Activated naive CD4-positive, alpha-beta T cell treated with anti-CD3 and anti-CD28 coated beads, Interleukin-2, amount 50 U/mL, for 72 hours (primary cell): ENCODE results near the gene ZER1. TPM values are rescaled to one million over a fixed set of nuclear protein-coding genes. Genes with fewer than 3 reads are reported as not detected.
"Not testable (repeated sequence)": the region's sequence is repeated elsewhere in the genome, so short reads cannot be mapped to it uniquely, and the experiment has no call there.

Experiments used
- ATAC-seq, 2 donors: fragments of 150-1000 bp; cut with Tn5 transposase; 2 replicates each; pipeline ENCODE4 v1.10.0; 2021; ENCODE audit warnings: mild to moderate bottlenecking in 2 of 2, moderate library complexity in 2 of 2
- DNase-seq, 2 donors: peaks; one replicate each; pipeline ENCODE4 v3.0.0; 2021 to 2022; ENCODE audit warnings: low spot score in 2 of 2
- H3K27ac Mint-ChIP-seq, 2 donors: one replicate each; pipeline ENCODE4 v1.8.0; 2022; ENCODE audit warnings: mild to moderate bottlenecking in 2 of 2, mixed read lengths in 2 of 2
- H3K36me3 Mint-ChIP-seq, 2 donors: one replicate each; pipeline ENCODE4 v1.8.0; 2022; ENCODE audit warnings: mixed read lengths in 2 of 2
- H3K9me3 Mint-ChIP-seq, 2 donors: one replicate each; pipeline ENCODE4 v1.8.0; 2022; ENCODE audit warnings: mixed read lengths in 2 of 2
- total RNA-seq, 2 donors: library from RNA; stranded (reverse); gene quantifications; one replicate each; pipeline ENCODE4 v1.2.3, GENCODE V29; 2022

ZER1 gene
- total RNA-seq, 2 donors from 2014 or later: 17.3 to 24.9 TPM

- ATAC-seq (no peak), DNase-seq (no peak)
- no peaks in the 10 kb centered on the region for H3K9me3 Mint-ChIP-seq
- H3K27ac Mint-ChIP-seq: no peak overlapping the region
- no peaks in the 10 kb centered on the region for H3K36me3 Mint-ChIP-seq
These were observed 57.7 kb downstream of the ZER1 start for GRCh38 chr9:128713941-128714573.

- DNase-seq: no peak
These were observed 58.3 kb downstream of the ZER1 start for GRCh38 chr9:128713411-128713780.

DNA sequence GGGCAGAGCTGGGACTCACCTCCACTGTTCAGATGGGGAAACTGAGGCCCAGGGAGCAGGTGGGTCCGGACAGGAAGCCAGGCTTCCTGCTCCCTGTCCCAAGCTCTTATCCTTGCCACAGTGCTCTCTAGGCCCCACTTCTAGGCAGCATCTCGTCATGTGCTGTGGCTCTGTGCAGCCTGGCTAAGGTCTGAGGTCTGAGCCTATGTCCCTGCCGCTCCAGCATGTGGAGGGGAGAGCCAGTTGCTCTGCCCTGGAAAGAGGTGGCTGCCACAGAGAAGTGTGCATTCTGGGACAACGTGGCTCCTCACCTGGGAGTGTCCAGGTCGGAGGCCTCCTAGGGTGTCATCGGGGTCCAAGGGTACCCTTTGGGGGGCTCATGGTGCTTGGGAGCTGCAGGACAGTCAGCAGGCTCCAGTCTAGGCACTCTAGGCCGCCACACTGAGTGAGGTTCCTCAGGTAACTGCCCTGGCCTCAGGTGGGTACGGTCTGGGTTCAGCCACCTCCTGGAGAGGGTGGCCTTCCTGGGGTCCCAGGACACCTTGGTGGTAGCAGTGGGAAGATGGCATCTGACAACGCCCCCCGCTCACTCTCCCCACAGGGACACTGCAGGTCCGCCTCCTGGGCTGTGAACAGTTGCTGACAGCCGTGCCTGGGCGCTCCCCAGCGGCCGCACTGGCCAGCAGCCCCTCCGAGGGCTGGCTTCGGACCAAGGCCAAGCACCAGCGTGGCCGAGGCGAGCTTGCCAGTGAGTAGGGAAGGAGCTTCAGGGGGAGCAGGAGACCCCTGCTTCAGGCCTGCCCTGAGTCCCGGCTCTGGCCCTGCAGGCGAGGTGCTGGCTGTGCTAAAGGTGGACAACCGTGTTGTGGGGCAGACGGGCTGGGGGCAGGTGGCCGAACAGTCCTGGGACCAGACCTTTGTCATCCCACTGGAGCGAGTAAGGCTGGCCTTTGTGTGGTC lies 59.0 kb downstream of the ZER1 start:
- H3K9me3 Mint-ChIP-seq: no peaks in the 10 kb centered on the region
- DNase-seq: no peak
- no peak overlapping the region for H3K27ac Mint-ChIP-seq
- ATAC-seq: peak in 1 of 2 donors; percentile 14
- no peaks in the 10 kb centered on the region for H3K36me3 Mint-ChIP-seq

More at GRCh38 chr9:128713411-128713780, 58.3 kb downstream of the ZER1 start:
- Mint-ChIP-seq H3K9me3 (no peaks in the 10 kb centered on the region), H3K27ac (no peak overlapping the region), H3K36me3 (no peaks in the 10 kb centered on the region)
- peak in 1 of 2 donors; percentile 7 for ATAC-seq

- no peaks in the 10 kb centered on the region for H3K9me3 Mint-ChIP-seq
- ATAC-seq (no peak), DNase-seq (no peak)
- no peak overlapping the region for H3K27ac Mint-ChIP-seq
- H3K36me3 Mint-ChIP-seq: no peaks in the 10 kb centered on the region
These were observed 64.3 kb downstream of the ZER1 start for GRCh38 chr9:128707446-128707845.

DNA sequence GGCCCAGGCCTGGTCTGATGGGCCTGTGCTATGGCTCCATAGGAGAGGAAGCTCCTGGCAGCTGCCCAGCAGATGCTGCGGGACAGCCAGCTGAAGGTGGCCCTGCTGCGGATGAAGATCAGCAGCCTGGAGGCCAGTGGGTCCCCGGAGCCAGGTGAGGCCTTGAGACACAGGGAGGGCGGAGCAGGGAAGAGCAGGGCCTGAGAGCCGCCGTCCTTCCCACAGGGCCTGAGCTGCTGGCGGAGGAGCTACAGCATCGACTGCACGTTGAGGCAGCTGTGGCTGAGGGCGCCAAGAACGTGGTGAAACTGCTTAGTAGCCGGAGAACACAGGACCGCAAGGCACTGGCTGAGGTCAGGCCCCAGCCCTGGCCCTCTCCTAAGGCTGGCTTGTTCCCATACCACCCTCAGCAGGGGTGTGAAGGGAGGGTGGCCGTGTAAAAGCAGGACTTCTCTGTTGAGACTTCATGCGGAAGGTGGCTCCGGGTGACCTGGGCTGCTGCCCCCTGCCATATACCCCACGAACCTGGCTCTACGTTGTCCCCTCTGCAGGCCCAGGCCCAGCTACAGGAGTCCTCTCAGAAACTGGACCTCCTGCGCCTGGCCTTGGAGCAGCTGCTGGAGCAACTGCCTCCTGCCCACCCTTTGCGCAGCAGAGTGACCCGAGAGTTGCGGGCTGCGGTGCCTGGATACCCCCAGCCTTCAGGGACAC lies 64.9 kb downstream of the ZER1 start:
- DNase-seq: no peak
- Mint-ChIP-seq H3K9me3 (no peaks in the 10 kb centered on the region), H3K27ac (no peak overlapping the region), H3K36me3 (no peaks in the 10 kb centered on the region)
- no peak for ATAC-seq

GRCh38 chr9:128706045-128706444 lies 65.7 kb downstream of the ZER1 start:
- H3K9me3 Mint-ChIP-seq: no peaks in the 10 kb centered on the region
- H3K27ac Mint-ChIP-seq: no peak overlapping the region

DNA sequence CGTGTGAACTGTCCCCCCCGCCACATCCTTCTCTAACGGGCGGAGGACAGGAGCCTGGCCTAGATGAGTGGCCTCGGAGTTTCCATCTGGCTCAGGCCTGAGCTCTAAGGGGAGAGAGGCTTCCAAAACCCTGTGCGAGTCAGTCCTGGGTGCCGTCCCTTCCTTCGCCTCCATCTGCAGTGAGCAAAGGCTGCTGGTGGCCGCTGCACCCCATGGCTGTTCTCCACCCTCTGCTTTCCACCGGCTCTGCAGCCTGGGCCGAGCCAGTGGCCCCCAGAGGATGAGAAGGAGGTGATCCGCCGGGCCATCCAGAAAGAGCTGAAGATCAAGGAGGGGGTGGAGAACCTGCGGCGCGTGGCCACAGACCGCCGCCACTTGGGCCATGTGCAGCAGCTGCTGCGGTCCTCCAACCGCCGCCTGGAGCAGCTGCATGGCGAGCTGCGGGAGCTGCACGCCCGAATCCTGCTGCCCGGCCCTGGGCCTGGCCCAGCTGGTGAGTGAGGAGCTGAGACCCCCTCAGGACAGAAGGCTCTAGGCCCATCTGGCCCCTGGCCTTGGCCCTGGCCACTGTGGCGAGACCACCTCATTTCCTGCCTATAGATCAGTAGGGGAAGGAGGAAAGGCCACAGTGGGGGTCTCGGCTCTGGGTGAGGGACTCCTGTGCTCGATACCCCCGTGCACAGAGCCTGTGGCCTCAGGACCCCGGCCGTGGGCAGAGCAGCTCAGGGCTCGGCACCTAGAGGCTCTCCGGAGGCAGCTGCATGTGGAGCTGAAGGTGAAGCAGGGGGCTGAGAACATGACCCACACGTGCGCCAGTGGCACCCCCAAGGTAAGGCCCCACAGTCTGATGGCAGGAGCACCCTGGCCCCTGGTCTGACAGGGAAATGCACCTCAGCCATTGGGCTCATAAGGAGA lies 66.4 kb downstream of the ZER1 start:
- DNase-seq: no peak
- Mint-ChIP-seq H3K36me3 (no peaks in the 10 kb centered on the region), H3K27ac (no peak overlapping the region), H3K9me3 (no peaks in the 10 kb centered on the region)
- ATAC-seq: no peak

More at GRCh38 chr9:128706045-128706444, 65.7 kb downstream of the ZER1 start:
- H3K36me3 Mint-ChIP-seq: no peaks in the 10 kb centered on the region
- DNase-seq (no peak), ATAC-seq (no peak)

DNA sequence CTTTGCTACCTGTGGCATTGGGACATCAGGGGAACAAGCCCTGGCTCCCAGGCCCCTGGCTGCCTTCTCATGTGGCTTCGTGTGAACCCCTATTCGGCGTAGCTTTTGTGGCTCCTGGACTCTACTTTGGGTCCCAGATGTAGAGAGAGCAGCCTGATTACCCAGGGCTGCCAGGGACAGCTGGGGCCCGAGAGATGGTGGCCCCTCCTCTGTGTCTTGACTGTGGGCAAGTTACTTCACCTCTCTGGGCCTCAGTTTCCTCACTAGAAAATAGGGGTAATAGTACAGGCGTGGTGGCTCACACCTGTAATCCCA lies 67.4 kb downstream of the ZER1 start:
- Mint-ChIP-seq H3K27ac (no peak overlapping the region), H3K9me3 (no peaks in the 10 kb centered on the region), H3K36me3 (no peaks in the 10 kb centered on the region)
- no peak for ATAC-seq
- DNase-seq: no peak

DNA sequence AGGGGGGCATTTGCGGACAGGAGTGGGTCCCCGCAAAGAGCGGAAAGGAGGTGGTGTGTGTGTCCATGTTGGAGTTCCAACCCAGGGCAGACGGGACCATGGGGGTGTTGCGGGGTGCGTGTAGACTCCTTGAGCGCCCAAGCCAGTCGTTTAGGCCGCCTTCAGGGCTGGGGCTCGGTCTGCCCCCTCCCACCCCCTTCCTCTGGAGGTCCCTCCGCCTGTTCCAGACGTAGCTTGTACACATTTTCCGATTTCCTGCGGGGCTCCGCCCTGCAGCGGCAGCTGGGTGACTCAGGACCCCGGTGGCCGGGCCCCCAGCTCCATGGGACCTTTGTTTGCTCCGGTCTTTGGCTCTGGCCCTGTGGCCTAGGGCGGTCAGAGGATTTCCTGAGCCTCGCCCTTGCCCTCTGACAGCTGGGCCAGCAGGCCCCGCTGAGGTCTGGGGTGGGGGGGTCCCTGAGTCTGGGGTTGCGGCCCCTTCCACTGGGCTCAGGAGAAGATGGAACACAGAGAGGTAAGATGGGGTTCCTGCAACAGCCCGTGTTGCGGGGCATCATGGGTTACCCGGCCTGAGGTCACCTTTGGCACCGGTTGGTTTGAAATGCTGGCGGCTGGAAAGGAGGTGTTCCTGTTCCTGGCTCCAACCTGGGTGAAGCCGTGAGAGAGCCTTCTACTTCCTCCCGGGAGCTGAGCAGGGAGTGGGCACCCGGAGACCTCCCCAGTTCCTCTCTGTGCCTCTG lies 67.9 kb downstream of the ZER1 start:
- ATAC-seq (no peak), DNase-seq (no peak)
- Mint-ChIP-seq H3K27ac (peak overlapping the region in 1 of 2 donors; percentile 70), H3K9me3 (no peaks in the 10 kb centered on the region), H3K36me3 (no peaks in the 10 kb centered on the region)

- Mint-ChIP-seq H3K36me3 (no peaks in the 10 kb centered on the region), H3K27ac (peak overlapping the region; percentile 70 to 86), H3K9me3 (no peaks in the 10 kb centered on the region)
- ATAC-seq: peak; percentile 27 to 31
- peak; percentile 36 to 60 for DNase-seq
These were observed 68.6 kb downstream of the ZER1 start for GRCh38 chr9:128702949-128703615.

- Mint-ChIP-seq H3K27ac (peak within 1 kb of the TSS; percentile 87 to 89), H3K9me3 (no peaks in the 10 kb centered on the region), H3K36me3 (no peaks in the 10 kb centered on the region)
- ATAC-seq (peak; percentile 85 to 89), DNase-seq (peak; percentile 89 to 98)
These were observed 69.2 kb downstream of the ZER1 start, which contains the start of gene PKN3 for GRCh38 chr9:128702445-128702948. Gene PKN3, plus strand, starts transcription at chr9:128702503. Its CDS starts 413 bp downstream, at chr9:128702916.

- Mint-ChIP-seq H3K9me3 (no peaks in the 10 kb centered on the region), H3K36me3 (peaks cover 0 to 8% of the 10 kb centered on the region in 2 donors), H3K27ac (peak overlapping the region; percentile 53 to 87)
- ATAC-seq (no peak), DNase-seq (no peak)
These were observed 70.4 kb downstream of the ZER1 start for GRCh38 chr9:128701227-128701854.

GRCh38 chr9:128699096-128699795 lies 72.5 kb downstream of the ZER1 start:
- H3K36me3 Mint-ChIP-seq: peaks cover 0 to 22% of the 10 kb centered on the region in 2 donors
- ATAC-seq, H3K9me3 Mint-ChIP-seq, DNase-seq: not testable (repeated sequence)
- H3K27ac Mint-ChIP-seq: peak overlapping the region in 1 of 2 donors; percentile 50
